ENCODE measurements around the gene CRYL1.

CRYL1 gene

DNA sequence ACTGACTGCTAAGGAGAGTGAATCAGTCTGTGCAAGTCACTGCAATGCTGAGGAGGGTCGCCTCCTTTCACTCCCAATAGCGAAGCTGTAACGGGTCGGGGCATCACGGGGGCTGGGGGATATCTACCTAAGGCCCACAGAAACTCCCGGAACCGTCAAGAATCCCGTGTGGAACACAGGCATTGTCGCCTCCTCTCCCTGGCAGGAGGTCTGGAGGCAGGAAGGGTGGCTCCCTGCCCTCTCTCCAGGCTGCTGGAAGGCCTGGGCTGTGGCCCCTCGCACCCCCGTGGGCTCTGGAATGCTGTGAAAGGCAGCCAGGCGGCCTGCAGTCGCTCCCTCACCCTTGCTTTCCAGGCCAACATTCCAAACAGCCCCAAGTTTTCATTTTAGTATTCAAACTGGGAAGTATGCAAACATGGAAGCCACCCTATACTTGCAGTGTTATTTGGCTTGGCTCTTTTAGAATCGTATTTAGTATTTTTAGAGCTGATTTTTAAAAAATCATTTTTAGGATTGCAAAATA lies 109.4 kb downstream of the CRYL1 start:
- no peak for DNase-seq

DNA sequence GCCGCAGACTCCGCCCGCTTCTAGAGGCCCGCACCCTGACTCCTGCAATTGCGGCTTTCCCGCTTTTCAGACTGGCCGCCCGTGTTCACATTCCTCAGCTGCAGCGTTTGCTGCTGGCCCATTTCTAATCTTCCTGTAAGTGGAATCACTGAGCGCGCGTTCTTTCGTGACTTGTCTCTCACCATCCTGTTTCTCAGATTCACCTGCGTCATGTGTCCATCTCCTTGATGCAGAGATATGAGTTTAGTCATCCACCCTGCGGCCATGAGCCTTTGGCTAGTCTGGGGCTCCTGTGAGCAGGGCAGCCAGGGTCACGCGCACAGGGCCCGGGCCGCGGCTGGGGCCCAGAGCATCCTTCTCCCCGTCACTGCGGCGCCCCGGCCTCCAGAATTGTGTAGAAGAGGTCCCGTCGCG lies 110.0 kb downstream of the CRYL1 start:
- DNase-seq, result no peak

DNA sequence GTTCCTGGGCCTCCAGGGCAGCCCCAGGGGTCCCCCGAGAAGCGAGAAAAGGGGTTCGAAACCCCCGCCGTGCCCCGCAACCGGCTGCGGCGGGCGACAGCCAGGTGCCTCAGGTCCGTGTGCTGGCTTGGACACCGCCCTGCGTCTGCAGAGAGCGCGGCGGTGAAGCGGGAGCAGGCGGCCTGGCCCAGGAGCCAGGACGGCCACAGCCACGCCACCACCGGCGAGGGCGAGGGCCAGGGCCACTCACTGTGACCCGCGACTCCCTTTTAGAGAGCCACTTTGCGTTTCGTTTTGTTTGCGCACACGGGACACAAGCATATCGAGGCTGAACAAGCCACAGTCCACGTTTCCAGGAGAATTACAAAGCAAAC lies 110.4 kb downstream of the CRYL1 start:
- no peak for DNase-seq

DNA sequence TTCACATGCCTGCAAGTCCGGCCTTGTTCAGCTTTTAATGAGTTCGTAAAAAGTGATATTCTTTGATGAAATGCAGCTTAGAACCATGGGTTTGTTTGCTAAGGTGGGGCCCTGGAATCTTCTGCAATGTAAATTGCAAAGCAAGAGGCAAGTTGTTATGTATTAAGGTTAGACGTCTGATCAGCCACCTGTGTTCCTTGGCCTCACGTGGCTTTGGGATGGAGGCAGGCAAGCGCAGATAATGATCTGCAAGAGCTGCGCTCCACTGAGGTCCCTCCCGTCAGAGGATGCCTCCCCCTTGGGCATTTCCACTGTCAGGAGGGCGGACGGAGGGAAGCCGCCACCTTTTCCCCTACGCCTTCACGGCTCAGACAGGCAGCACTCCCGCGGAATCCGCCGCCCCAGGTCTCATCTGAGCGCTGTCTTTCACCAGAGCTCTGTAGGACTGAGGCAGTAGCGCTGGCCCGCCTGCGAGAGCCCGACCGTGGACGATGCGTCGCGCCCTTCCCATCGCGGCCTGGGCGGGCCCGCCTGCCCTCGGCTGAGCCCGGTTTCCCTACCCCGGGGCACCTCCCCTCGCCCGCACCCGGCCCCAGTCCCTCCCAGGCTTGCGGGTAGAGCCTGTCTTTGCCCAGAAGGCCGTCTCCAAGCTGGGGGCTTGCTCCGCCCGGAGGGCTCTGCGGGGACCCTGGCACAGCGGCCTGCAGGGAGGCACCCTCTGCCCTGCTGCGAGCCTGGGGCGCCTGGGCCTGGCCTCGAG lies 110.9 kb downstream of the CRYL1 start:
- no peak for DNase-seq

DNA sequence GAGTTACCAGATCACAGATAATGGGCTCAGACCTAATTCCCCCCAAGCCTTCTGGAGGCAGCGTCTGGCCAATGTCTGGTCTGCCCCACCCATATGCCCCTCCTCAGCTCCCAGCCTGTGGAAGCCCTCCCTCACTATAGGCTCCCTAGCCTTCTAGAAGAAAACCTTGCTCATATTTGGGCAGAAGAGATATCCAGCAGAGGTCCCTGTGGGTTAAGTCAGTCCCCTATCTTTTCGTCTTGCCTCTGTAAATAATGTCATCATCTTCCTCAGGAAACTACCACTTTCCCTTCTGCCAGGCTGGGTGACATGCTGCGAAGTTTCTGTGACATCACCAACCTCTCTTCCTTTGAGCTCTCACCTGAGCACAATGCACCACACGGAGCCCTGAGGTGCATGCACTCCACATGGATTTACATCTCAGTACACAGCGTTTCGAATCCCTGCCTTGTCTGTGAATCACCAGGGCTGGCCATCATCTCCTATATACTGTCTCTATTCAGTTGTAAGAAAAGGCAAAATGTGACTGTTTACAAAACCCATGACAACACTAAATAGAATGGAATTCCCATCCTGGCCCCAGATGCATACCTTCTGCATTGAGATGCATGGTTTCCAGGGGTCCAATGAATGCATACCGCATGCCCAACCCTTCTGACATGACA lies 112.8 kb downstream of the CRYL1 start:
- DNase-seq, result no peak

DNA sequence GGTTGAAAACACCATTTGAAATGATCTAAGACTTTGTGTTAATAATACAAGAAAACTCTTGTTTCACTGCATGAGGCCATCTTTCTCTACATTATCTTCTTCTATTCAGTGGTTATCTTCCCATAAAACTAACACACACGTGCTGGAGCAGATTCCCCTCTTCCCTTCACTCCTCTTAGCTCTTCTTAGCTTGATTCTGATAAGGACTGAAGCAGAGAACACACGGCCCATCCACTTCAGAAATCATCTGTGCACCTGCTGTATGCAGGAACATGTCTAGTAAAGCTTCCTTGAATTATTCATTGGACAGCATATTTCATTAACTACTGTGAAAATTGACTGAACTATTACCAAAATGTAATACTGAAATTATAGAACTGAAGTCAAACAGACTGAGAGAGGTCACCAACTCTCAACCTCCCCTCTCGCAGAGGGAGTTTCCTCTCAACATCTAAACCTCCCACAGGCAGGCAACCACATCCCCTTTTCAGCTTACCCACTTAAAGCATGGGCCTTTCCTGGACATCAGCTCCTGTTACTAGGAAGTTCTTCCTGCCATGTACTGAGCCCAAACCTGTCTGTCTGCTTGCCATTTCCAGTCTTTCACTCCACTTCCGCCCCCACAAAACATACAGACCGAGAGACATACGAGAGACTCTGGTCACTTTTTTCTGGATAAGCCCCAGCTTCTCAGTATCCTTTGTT lies 113.9 kb downstream of the CRYL1 start:
- no peak for DNase-seq

DNA sequence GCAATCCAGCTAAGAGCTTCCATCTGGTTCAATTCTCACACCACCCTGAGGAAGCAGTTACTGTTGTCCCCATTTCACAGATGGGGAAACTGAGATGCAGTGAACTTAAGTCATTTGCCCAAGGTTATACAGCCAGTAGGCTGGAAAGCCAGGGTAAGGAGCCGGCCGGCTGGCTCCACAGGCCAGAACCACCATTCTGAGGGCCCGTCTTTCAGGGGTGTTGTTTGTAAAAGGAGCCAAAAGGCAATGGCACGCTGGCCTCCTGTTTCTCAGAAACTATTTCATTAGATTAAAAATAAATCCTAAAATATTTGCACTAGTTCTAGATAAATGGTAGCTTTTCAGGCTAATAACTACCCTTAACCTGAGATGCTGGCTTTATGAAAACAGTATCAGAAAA lies 114.9 kb downstream of the CRYL1 start:
- no peak for DNase-seq

DNA sequence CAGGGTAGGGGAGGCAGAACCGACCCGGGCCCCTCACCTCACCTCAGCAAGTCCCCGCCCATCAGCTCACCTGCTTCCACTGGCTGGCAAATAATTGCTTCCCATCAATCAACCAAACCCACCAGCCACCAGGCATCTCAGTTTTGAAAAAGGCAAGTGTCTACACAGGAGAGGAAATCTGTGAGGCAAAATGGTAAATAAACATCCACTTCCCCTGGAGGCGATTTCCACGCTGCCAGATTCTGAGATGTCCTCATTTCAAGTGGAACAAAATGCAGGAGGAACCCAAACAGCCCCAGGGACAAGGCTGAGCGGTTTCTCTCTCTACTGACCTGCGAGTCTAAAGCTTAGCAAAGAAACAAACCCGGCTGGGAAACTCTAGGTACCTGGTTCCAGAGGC lies 117.5 kb downstream of the CRYL1 start:
- no peak for DNase-seq

DNA sequence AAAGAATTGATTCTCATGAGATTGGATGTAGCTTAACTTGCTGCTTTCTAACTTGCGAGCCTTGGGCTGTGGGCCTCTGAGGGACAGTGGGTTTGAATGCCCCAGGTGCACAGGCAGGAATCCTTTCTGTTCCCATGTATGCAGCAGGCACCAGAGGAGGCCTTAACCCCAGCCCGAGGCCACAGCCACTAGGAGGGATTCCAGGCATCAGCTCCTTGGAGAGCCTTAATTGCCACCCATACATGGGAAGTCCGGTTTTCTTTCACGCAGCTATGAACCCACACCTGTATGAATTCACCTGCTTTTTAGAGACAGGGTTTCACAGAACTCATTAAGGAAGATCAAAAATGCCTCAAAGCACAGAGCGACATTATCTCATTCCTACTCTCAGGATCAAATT lies 117.9 kb downstream of the CRYL1 start:
- DNase-seq, result no peak

DNA sequence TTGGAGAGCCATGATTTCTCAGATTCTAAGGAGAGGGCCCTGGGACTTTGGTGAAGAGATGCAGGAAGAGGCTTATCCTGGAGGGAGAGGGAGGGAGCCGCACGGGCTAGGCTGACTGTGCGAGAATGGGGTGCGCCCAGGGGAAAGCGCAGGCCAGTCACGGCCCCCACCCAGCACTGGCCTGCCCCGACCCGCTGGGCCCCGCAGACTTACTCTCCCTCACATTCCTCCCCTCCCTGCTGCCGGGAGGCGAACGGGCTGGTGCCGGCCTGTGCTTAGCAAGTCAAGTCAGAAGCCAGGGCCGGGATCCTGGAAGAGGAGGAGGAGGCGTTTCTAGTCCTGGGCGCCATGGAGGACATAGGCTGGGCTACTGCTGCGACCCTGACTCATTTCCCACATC lies 120.0 kb downstream of the CRYL1 start:
- no peak for DNase-seq

DNA sequence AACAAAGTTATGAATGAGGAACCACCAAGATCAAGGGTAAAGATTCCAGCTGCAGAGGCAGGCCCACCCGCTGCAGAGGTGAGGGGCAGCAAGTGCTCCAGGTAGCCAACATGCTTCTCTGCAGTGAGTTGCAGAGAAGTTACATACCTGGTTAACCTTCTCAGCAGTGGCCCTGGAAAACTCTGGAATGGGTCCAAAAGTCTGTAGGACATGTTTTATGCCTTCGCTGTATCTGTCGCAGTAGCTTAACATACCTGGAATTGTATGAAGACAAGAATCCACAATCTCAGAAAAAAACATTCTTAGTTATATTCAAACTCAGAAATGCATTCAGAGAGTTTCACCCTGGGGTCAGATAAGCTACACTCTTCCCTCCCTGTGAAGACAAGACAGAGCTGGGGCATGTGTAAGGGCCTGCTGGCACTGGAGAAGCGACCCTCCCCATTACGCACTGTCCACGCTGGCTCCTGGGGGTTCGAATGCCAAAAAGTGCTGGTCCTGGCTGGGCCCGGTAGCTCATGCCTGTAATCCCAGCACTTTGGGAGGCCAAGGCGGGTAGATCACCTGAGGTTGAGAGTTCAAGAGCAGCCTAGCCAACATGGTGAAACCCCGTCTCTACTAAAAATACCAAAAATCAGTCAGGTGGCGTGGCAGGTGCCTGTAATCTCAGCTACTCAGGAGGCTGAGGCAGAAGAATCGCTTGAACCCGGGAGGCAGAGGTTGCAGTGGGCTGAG lies 121.0 kb downstream of the CRYL1 start:
- no peak for DNase-seq

DNA sequence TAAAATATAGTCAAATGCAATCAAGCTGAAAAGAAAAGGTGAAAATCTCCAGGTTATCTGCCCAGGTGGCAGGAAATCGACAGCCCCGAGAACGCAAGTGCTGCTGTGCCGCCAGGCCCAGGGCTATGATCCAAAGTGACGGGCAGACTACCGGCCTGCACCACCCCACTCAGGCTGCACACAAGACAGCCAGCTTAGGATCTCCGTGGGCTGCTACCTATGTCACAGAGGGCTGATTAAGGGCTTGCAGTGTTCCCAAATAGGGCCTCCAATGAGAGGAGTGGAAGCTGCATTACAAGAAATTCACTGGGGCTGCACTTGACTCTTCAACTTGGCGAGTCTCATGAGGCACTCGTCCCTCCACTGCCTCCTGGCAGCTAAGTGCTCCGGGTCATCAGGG lies 121.8 kb downstream of the CRYL1 start:
- DNase-seq, result no peak

DNA sequence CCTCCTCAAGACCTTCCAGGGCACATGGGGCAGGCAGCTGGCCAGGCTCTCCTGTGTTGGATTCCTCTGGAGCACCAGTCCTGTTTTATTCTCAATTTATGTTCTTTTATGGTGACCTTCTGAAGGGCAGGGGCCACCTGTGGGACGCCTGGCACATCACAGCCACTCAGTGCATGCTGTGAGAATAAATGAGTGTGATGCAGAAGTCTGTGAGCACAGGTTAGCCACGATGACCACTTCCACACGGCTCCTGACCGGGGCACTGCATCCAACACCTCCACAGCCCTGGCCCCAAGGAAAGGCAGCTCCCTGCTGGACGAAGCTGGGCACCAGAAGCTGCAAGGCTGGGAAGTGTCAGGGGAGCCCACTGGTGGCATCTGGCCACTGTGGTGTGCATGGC lies 122.8 kb downstream of the CRYL1 start:
- DNase-seq, result no peak

DNA sequence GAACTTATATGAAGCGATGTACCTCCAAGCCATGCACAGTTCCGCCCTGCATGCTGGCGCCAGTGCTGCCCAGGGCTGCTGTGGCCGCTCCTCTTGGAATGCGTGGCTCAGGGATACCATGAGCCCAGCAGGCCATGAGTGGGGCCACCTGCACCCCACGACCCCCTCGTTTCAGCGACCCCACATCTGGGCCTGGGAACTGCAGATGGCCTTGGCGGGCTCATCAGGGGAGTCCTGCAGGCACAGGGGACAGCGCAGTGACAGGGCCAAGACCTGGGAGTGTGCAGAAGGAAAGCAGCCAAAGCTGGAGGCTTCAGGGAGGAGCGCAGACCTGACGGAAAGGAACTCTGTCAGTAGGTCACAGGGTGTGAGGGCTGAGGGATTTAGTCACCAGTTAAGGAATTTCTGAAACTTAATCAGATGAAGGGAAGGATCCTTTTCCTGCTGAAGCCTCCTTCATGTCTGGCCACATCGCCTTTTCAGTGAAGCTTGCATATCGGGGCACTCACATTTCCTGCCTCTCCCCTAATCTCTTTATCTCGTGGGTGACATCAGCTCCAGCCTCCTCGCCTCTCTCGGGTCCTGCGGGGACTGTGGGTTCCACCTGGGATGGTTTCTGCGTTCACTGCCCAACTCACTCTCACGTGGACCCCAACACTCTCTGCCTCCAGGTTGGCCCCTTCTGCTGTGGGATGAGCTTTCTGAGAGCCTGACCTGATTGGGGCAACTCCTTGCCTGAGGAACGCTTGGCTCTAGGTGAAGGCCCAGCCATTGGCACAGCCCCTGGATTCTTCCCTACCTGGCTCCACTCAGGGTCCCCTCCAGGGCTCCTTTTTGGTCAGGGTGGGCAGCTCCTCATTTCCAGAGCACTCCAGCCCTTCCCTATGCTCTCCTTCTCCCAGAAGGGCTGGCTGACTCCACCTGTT lies 123.5 kb downstream of the CRYL1 start:
- no peak for DNase-seq

DNA sequence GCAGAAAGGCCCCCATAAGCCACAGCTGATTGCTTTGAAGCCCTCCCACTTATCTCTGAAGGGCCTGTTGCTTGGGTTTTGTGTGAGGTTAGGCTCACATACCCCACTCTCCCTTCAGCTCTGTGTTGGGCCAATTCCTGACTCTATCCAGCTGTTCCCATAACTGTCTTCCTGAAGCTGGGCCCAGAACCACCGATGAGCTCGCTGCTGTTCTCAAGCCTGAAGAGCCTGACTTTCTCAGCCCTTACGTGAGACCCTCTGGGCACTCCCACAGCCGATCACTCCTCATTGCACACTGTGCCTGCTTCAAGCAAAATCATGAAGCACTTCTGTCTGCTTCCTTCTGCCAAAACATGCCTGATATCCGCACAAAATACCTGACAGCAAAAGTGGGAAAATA lies 124.1 kb downstream of the CRYL1 start:
- DNase-seq, result no peak

DNA sequence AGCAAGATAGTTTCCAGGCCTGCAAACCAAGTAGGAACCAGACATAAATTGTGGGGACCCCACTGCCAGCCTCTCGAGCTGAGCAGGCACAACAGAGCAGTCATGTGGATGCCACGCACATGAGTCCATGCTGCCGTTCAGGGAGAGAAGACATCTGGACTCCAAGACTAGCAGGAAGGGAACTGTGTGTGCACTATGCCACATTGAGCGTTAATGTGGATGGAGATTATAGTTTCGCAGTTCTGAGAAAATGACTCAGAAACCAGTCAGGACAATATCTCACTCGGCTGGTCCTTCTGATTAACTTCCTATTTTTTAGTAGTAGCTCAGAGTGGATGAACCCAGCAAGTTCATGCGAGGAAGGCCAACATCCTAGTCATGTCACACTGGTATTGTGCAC lies 124.9 kb downstream of the CRYL1 start:
- no peak for DNase-seq

DNA sequence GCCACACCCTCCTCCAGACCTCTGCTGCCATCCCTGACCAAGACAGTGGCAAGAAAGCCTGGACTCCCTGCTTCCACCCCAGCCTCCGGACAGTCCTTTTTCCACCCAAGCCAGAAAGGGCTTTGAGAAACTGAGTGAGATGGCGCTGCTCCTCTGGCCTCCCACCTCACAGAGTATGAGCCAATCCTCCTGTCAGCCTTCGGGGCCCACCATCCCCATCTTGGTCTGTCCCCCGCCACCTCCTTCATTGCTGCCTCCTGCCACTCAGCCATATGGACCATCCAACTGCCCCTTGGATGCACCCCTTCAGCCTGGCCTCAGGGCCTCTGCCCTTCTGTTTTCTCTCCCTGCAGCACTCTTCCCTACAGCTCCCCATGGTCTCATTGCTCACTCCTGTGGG lies 125.7 kb downstream of the CRYL1 start:
- no peak for DNase-seq

DNA sequence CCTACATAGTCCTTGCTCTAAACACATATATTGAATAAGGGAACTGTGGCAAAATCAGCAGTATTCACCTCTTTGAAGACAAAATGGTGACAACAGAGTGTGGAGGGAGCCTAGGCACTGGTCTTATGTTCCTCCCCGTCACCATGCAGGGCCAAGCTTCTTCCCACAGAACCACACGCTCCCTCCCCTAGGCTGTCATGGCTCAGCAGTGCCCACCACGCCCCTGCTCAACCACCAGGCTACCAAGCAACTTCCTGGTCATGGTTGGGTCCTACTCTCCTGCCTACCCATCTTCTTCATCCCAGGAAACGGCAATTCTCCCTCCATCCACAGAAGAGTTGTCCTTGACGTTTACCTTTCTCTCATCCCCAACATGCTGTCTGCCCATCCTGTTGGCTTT lies 126.1 kb downstream of the CRYL1 start:
- no peak for DNase-seq

DNA sequence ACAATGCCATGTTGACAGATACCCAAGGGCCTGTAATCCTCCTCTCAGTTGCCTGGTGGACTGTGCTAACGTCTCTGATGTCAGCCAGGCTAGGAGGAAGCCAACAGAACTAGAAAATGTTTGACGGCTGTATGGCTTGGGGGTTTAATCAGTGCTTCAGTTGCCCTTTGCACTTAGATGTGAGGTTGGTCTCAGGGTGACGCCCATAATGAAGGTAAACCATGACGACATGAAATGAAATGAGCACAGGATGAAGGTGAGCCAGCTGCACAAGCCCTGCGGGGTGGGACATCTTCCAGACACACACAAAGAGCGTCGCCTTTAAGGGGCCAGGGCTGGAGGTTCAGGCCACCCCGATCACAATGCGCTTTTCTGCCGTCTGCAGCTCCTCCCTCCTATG lies 127.2 kb downstream of the CRYL1 start:
- no peak for DNase-seq

DNA sequence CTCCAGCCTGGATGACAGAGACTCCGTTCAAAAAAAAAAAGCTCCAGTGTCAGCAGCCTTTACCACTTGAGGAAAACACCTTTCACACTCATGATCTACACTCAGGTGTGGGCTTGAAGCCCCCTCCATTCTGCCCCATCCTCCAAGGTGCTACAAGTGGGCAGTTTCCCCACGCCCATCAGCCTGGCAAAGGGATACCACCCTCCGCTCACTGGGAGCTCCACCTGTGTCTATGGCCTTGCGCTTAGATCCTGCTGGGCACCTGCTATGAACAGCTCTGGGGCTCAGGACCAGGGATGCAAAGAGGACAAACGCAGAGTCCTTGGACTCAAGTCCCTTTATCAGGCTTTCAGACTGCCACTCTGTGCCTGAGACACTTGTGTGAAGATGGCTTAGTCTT lies 127.8 kb downstream of the CRYL1 start:
- DNase-seq, result no peak

DNA sequence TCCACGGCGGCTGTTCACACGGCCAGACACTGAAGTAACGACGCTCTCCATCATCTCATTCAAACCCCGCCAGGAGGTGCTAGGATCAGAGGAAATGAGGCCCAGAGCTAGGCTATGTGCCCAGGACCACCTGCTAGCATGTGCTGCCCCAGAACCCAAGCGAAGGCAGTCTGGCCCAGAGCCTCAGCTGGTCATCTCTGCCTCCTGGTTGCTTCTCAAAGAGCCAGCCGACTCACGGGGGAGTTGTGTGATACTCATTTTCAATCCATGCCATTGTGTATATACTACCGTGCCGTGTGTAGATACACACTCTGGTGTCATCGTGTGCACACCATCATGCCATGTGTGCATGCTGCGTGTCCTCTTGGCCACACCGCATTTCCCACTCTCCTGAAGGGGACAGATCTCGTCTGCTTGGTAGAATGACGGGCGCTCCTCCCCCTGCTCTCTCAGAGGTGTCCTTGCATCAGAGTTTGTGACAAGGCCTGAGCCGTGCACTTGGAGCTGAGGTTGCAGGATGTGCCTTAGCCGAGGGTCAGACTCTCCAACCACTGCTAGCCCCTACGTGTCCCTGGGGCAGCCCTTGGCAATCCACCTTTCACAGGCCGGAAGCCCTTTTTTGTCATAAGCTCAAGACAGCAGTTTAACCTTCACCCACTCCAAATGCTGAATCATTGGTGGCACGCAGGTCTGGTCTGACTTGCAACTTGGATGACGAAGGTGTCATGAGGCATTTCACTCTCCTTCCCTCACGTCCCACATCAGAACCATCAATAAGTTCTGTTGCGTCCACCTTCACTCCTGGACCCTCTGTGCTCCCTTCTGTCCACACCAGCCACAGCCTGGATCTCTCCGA lies 130.4 kb downstream of the CRYL1 start:
- no peak for DNase-seq

Measured in right hindlimb (tissue), 1 donor.